IMR-90 (cell line): ENCODE data around the gene WNT11.

Experiments
- BHLHE40 ChIP-seq: fragments of 150-350 bp; IDR thresholded peaks from 2 replicates; pipeline ENCODE4 v1.6.1; 2016; ENCODE audit warnings: mild to moderate bottlenecking, low read depth, low read length
- CEBPB ChIP-seq: IDR thresholded peaks from 2 replicates; pipeline ENCODE4 v1.6.1; 2012; ENCODE audit warnings: low read depth, low read length, improper control_type of control experiment
- CHD1 ChIP-seq: IDR thresholded peaks from 2 replicates; pipeline ENCODE4 v1.6.1; 2012; ENCODE audit warnings: low read depth, low read length, improper control_type of control experiment
- CTCF ChIP-seq: conservative IDR thresholded peaks from 2 replicates; pipeline ENCODE4 v1.5.1; 2012; ENCODE audit warnings: mild to moderate bottlenecking, low read depth, low read length, improper control_type of control experiment
- ELK1 ChIP-seq: fragments of 150-350 bp; IDR thresholded peaks from 2 replicates; pipeline ENCODE4 v1.6.1; 2016; ENCODE audit warnings: low read depth, mild to moderate bottlenecking, low read length, moderate library complexity, borderline replicate concordance
- FOS ChIP-seq: fragments of 150-350 bp; IDR thresholded peaks from 2 replicates; pipeline ENCODE4 v1.6.1; 2016; ENCODE audit warnings: low read depth, low read length
- MXI1 ChIP-seq: IDR thresholded peaks from 2 replicates; pipeline ENCODE4 v1.6.1; 2012; ENCODE audit warnings: low read depth, mild to moderate bottlenecking, low read length, moderate library complexity, borderline replicate concordance
- POLR2A ChIP-seq: IDR thresholded peaks from 2 replicates; pipeline ENCODE4 v1.6.1; 2012; ENCODE audit warnings: mild to moderate bottlenecking, low read depth, low read length
- RAD21 ChIP-seq: IDR thresholded peaks from 2 replicates; pipeline ENCODE4 v1.6.1; 2012; ENCODE audit warnings: low read length, improper control_type of control experiment
- RCOR1 ChIP-seq: IDR thresholded peaks from 2 replicates; pipeline ENCODE4 v1.6.1; 2012; ENCODE audit warnings: mild to moderate bottlenecking, low read length, improper control_type of control experiment; ENCODE audit not compliant: insufficient replicate concordance
- RFX5 ChIP-seq: IDR thresholded peaks from 2 replicates; pipeline ENCODE4 v1.8.0; 2012; ENCODE audit warnings: low read depth, mild to moderate bottlenecking, low read length, moderate library complexity
- SMC3 ChIP-seq: fragments of 150-350 bp; IDR thresholded peaks from 2 replicates; pipeline ENCODE4 v1.6.1; 2016; ENCODE audit warnings: low read depth, mild to moderate bottlenecking, antibody characterized with exemption, low read length, moderate library complexity
- USF2 ChIP-seq: fragments of 150-350 bp; IDR thresholded peaks from 2 replicates; pipeline ENCODE4 v1.6.1; 2017; ENCODE audit warnings: mild to moderate bottlenecking, antibody characterized with exemption, low read length, low read depth

GRCh38 chr11:76214968-76215548 is 8.8 kb upstream of the WNT11 start:
- TF ChIP-seq CTCF, result no peak
- no peak for TF ChIP-seq POLR2A
- no peak for TF ChIP-seq ELK1
- TF ChIP-seq RCOR1, result no peak
- TF ChIP-seq SMC3, result no peak
- TF ChIP-seq RFX5, result no peak
- no peak for TF ChIP-seq BHLHE40
- no peak for TF ChIP-seq FOS
- no peak for TF ChIP-seq CEBPB
- TF ChIP-seq USF2, result no peak
- no peak for TF ChIP-seq RAD21
- no peak for TF ChIP-seq MXI1
- no peak for TF ChIP-seq CHD1
